Stimulated activated CD4-positive, alpha-beta T cell treated with anti-CD3 and anti-CD28 coated beads, TNF-alpha, amount 100 ng/mL, for 1 hour (primary cell): Measurements from ENCODE around the gene KCNC3.

ENCODE experiments used
- DNase-seq, 3 donors: peaks; one replicate each; pipeline ENCODE4 v3.0.0-alpha.2; 2020; ENCODE audit warnings: low read depth in 3 of 3, low spot score in 1 of 3

Gene KCNC3

GRCh38 chr19:50329146-50329925 lies at the start of gene KCNC3:
TSS of gene KCNC3 (minus strand) at chr19:50329377. CDS start at chr19:50329082, 295 bp downstream.
- peak; percentile 73 to 93 (median 83) for DNase-seq

GRCh38 chr19:50378863-50379236 lies 49.7 kb upstream of the KCNC3 start:
- DNase-seq: no peak

- DNase-seq: no peak
These were observed 49.1 kb upstream of the KCNC3 start for GRCh38 chr19:50378169-50378862.

GRCh38 chr19:50377517-50377916 lies 48.3 kb upstream of the KCNC3 start:
- DNase-seq: no peak

DNA sequence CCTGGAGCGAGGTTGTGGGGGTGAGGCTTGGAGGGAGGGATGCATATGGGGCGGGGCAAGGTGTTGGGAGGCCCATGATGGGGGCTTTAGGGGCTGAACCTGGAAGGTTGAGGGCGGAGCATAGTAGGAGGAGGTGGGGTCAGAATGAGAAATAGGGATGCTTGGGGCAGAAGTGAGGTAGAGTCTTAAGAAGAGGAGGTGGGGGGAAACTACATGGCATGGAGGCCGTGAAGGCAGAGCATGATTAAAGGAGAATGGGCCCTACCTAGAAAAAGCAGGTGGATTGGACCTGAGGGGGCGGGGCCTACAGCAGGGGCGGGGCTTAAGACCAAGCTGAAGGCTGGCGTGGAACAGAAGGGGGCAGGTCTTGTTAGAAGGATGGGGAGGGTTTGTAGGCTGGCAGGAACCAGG lies 47.9 kb upstream of the KCNC3 start:
- DNase-seq: peak in 1 of 3 donors; percentile 46

DNA sequence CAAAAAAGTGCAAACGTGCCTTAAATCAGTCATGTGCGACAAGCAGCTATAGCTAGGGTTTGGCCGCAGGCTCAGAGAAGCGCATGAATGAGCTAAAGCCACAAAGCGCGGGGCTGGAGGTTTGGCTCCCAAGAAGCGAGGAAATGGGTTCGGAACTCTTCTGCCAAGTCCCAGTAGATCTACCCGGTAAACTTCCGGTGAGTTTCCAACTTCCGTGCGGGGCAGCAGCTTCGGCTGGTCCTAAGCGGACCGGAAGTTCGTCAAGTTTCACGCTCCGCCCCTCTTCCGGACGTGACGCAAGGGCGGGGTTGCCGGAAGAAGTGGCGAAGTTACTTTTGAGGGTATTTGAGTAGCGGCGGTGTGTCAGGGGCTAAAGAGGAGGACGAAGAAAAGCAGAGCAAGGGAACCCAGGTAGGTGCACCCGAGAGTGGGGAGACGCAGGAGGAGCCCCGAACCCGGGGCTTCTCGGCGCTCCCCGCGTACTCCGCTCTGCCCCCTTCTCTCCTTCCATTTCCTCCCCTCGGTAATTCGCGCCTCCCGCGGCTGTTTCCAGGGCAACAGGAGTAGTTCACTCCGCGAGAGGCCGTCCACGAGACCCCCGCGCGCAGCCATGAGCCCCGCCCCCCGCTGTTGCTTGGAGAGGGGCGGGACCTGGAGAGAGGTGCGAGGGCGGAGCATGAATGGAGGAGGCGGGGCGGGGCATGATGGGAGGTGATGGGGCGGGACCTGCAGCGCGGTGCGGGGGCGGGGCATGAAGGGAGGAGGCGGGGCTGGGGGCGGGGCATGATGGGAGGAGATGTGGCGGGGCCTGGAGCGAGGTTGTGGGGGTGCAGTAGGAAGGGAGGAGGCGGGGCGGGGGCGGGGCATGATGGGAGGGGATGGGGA lies 47.2 kb upstream of the KCNC3 start, which contains the start of gene NR1H2:
TSS of gene NR1H2 (plus strand) at position 292 of the 885 bp plus-strand sequence. CDS start 1,149 bp downstream, outside the sequence.
- peak; percentile 87 to 90 (median 89) for DNase-seq

DNA sequence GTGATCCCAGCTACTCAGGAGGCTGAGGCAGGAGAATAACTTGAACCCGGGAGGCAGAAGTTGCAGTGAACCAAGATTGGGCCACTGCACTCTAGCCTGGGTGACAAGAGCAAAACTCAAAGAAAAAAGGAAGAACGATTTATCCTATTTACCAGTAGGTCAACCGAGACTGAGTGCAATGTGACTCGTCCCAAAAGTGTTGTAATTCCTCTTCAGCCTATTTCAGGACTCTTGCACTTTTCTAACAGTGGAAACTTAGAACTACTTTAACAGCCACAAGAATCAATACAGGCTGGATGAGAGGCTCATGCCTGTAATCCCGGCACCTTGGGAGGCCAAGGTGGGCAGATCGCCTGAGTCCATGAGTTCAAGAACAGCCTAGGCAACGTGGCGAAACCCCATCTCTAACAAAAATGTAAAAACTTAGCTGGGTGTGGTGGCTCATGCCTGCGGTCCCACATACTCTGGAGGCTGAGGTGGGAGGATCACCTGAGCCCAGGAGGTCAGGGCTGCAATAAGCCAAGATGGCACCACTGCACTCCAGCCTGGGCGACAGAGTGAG lies 42.8 kb upstream of the KCNC3 start:
- DNase-seq: no peak

DNA sequence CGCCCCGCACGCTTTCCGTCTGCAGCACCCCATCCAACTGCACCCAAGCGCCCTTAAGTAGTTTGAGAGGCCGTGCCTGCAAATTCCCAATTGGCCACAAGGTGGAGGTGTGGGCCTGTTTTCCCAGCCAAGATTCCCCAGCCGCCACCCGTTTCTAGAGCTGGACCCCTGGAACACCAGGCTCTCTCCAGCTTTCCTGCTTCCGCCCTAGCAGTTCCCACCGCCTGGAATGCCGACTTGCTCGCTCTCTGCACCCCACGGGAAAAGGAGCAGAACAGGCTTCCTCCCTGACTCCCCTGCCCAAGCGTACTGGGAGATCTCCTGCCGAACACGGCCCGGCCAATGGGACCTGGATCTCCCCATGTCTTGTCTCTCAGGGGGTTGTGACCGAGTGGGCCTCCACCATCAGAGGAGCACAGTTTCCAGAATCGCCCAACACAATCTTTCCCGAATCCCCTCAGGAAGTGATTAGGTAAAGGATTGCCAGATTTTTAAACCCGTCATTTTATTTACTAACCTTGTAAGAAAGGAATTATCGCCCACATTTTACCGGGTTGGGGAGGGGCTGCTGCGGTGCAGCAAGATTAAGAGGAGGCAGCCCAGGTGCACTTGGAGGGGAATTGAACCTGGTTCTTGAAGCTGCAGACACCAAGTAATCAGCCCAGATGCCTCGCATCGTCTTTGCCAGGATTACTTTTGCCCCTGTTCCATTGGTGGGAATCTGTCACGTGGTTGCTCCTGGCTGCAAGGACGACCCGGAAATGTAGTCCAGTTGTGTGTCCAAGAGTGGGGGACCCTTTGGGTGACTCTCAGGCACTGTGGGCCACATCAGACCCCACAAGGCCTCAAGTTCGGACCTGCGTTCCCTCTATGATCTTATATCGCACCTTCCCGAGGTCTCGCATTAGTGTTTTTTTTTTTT lies 39.7 kb upstream of the KCNC3 start:
- peak in 2 of 3 donors; percentile 61 to 73 for DNase-seq

DNA sequence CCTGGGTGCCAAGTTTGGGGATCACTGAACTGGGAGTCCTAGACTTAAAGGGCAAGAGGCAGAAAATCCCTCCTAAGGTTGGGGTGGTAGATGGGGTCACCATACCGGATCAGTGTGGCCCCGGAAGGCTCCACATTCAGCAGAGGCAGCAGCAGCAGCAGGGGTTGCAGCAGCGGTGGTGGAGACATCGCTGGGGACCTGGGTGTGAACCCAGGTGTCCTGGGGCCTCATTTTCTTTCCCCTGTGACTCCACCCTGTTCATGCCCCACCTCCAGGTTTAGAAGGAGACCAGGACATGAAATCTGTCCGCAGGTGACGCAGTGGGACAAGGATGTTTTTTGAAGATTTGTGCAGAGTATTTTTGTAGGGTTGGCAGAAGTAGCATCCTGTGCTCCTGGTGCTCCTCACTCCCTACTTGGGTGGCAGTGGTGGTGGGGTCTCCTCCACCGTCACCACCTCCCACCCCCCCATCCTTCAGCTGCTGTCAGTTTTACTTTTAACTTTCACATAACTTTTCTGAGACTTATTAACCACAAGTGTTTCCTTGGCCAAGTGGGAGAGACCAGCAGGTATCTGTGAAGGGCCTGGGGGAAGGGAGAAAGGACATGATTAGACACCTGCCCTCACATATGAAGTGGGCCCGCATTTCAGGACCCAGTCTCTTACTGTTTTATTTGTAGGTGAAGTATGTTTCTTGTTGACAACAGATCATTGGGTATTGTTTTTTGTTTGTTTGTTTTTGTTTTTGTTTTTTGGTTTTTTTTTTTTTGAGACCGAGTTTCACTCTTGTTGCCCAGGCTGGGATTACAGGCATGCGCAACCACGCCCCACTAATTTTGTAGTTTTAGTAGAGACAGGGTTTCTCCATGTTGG lies 36.5 kb upstream of the KCNC3 start, which contains the start of gene NAPSA:
TSS of gene NAPSA (minus strand) at position 206 of the 873 bp plus-strand sequence. CDS start at position 188, 18 bp downstream.
- no peak for DNase-seq

DNA sequence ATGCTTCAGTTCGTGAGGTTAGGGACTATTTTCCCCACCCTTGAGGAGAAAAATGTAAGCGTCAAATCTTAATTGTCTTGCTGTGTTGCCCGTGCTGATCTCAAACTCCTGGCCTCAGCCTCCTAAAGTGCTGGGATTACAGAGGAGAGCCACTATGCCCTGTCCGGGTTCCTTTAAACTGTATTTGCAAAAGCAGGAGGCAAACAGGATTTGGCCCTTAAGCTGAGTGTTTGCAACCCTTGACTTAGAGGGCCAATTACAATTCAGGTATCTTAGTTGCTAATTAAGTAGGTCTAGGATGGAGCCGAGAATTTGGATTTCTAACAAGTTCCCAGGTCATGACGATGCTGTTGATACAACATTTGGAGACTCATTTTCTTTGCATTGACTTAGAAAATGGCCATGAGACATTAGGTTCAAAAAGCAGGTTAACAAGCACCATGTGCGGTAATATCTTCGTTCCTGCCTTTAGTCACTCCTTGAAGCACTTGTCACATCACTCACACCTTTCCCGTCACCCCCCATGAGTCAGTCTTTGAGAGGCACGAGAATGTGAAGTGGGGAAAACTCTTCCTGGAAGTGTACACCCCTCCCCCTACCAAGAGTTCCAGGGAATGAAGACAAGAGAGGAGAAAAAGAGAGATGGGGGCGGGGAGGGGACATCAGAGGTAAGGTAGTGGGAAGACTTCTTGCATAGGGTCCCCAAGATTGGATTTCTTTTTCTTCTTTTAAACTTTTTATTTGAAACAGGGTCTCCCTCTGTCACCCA lies 33.7 kb upstream of the KCNC3 start:
- no peak for DNase-seq

GRCh38 chr19:50362030-50362412 lies 32.8 kb upstream of the KCNC3 start:
- no peak for DNase-seq

- DNase-seq: no peak
These were observed 32.3 kb upstream of the KCNC3 start for GRCh38 chr19:50361290-50362029.

- DNase-seq: no peak
These were observed 30.2 kb upstream of the KCNC3 start for GRCh38 chr19:50359328-50359818.

DNA sequence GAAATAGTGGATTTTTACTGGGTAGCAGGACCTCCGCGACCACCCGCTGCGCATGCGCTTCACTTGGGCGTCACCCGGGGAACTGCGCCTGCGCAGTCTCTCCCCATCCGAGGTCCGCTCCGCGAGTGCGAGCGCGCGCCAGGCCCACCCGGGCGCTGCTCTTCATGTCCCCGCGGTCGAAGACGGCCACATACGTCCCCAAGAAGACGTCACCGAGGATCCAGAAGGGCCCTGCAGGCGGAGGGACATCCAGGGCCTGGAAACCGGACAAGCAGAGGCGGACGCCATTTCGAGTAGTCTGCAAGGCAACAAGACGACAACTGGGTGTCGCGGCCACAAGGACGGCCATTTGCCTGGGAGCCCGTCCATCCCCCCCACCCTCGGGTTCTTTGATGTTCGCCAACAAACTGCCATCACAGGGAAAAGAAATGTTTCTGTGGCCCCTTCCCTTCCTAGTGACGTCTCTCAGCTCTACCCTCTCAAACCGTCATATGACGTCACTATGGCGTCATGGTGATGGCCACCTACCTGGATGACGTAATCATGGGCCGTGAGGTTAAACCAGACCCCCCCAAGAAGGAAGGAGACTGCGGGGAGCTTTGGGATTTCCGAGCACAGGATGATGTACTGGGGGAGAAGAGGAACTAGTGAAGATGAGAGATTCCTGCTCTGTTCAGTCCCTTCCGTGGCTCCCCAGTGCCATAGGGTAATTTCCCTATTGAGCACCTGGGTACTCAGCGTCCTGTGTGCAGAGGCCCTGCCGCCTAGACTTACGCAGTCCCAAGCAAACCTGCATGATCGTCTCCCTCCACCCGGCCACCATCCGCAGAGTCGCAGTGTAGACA lies 29.5 kb upstream of the KCNC3 start:
- peak; percentile 43 to 68 (median 64) for DNase-seq

DNA sequence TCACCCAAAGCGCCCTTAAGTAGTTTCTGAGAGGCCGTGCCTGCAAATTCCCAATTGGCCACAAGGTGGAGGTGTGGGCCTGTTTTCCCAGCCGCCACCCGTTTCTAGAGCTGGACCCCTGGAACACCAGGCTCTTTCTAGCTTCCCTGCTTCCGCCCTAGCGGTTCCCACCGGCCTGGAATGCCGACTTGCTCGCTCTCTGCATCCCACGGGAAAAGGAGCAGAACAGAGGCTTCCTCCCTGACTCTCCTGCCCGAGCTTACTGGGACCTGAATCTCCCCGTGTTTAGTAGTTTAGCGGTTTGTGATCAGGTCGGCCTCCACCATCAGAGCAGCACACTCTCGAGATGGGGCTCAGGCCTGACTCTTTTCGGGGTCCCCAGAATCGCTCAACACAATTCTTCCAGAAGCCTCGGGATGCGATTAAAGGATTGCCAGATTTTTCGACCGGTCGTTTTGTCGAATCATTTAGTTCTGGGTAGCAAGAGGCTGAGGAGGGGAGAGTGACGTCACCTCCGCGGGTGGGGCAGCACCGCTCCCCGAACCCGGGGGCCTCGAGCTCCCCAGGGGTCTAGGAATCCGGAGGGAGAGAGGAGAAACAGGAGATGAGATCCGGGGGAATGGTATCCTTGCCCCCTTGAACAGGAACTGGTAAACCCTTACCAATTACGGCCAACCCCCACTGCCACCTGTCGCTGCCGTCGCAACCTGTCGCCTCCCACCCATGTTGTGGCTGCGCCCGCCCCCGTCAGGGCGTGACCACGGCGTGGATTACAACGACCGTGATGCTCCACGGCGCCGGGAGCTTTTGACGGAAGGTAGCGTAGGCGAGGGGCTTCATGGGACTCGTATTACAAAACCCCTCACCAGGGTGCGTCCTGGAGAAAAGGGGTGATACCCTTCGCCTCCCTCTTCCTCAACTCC lies 28.3 kb upstream of the KCNC3 start:
- peak; percentile 51 to 80 (median 67) for DNase-seq
